ENCODE results near the gene DGCR2. TPM values are rescaled to one million over a fixed set of nuclear protein-coding genes. Genes with fewer than 3 reads are reported as not detected.
"Not testable (repeated sequence)": the region's sequence is repeated elsewhere in the genome, so short reads cannot be mapped to it uniquely, and the experiment has no call there.

Gene DGCR2
- total and polyA plus RNA-seq, 11 donors: 26.0 to 53.3 (median 41.2) TPM

DNA sequence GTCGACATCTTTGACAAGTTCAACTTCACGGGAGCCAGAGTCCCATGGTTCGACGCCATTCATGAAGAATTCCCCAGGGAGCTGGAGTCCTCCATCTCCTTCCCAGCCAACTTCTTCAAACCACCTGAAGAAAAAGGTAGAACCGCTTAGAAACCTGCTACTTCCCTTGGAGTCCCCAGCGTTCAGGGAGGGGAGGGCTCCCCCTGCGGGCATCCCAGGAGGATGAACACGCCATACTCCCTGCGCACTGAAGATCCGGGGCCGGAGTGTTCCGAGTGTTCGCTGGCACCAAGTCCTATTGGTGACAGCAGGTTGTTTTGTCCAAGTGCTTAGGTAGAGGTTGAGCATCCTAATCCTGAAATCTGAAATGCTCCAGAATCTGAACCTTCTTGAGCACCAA is 134.4 kb downstream of the DGCR2 start:
- no peaks in the 10 kb centered on the region for H3K4me1 ChIP-seq
- intact Hi-C loops (cut with DNase I): no loop called here
- WGBS, 4 donors: 20 to 42% (median 28%) methylated on average over 13 of the region's 13 CpGs
- no peaks in the 10 kb centered on the region for H3K36me3 ChIP-seq
- peaks cover 0 to 10% (median 4%) of the 10 kb centered on the region in 9 donors for H3K27me3 ChIP-seq
- DNase-seq: no peak
- TF ChIP-seq, protein P1, sequence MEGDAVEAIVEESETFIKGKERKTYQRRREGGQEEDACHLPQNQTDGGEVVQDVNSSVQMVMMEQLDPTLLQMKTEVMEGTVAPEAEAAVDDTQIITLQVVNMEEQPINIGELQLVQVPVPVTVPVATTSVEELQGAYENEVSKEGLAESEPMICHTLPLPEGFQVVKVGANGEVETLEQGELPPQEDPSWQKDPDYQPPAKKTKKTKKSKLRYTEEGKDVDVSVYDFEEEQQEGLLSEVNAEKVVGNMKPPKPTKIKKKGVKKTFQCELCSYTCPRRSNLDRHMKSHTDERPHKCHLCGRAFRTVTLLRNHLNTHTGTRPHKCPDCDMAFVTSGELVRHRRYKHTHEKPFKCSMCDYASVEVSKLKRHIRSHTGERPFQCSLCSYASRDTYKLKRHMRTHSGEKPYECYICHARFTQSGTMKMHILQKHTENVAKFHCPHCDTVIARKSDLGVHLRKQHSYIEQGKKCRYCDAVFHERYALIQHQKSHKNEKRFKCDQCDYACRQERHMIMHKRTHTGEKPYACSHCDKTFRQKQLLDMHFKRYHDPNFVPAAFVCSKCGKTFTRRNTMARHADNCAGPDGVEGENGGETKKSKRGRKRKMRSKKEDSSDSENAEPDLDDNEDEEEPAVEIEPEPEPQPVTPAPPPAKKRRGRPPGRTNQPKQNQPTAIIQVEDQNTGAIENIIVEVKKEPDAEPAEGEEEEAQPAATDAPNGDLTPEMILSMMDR (IDR thresholded peaks at IDR 0.05): peak in 7 of 12 donors; percentile 16 to 36 (median 26)
- no peak for TF ChIP-seq POLR2A (IDR thresholded peaks at IDR 0.05)
- no peaks in the 10 kb centered on the region for H3K9me3 ChIP-seq
- no peak overlapping the region for H3K4me3 ChIP-seq
- no peak overlapping the region for H3K27ac ChIP-seq
- ATAC-seq: no peak

DNA sequence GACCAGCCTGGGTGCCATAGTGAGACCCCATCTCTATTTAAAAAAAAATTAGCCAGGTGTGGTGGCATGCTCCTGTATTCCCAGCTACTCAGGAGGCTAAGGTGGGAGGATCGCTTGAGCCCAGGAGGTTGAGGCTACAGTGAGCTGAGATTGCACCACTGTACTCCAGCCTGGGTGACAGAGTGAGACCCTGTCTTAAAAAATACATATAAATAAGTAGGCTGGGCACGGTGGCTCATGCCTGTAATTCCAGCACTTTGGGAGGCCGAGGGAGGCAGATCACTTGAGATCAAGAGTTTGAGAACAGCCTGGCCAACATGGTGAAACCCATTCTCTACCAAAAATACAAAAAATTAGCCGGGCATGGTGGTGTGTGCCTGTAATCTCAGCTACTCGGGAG is 135.1 kb downstream of the DGCR2 start:
- H3K27me3 ChIP-seq; DNase-seq; H3K9me3 ChIP-seq; H3K27ac ChIP-seq; H3K4me3 ChIP-seq; H3K36me3 ChIP-seq; H3K4me1 ChIP-seq; ATAC-seq; intact Hi-C loops (cut with DNase I): not testable (repeated sequence)
- WGBS, 4 donors: 69 to 82% (median 78%) methylated on average over 5 of the region's 5 CpGs

Other genes starting within 250 kb of the DGCR2 start
- gene DGCR6, start 216.1 kb downstream of the DGCR2 start, total RNA-seq: 10 to 100 TPM in 4 of 9 donors, 1 to 10 TPM in 5; 6.4 to 47.0 (median 8.2) TPM
- 1 to 10 TPM; 3.5 to 7.7 TPM for gene DGCR6, start 216.1 kb downstream of the DGCR2 start, polyA plus RNA-seq
- gene PRODH, start 186.1 kb downstream of the DGCR2 start, total RNA-seq: 10 to 100 TPM in 2 of 9 donors, 1 to 10 TPM in 7; 3.3 to 25.0 (median 7.5) TPM
- 10 to 100 TPM in 1 of 2 donors, 1 to 10 TPM in 1; 4.2 to 11.0 TPM for gene PRODH, start 186.1 kb downstream of the DGCR2 start, polyA plus RNA-seq
- under 1 TPM in 1 of 9 donors, not detected in 8; 0.12 TPM for gene TSSK2, start 8.9 kb upstream of the DGCR2 start, total RNA-seq
- under 1 TPM; 0.04 to 0.19 TPM for gene TSSK2, start 8.9 kb upstream of the DGCR2 start, polyA plus RNA-seq
- 10 to 100 TPM in 4 of 9 donors, 1 to 10 TPM in 5; 7.8 to 14.4 (median 9.6) TPM for gene ESS2, start 22.2 kb upstream of the DGCR2 start, total RNA-seq
- gene ESS2, start 22.2 kb upstream of the DGCR2 start, polyA plus RNA-seq: 10 to 100 TPM; 11.2 to 14.7 TPM
- gene GSC2, start 27.9 kb upstream of the DGCR2 start, total RNA-seq: not detected
- not detected for gene GSC2, start 27.9 kb upstream of the DGCR2 start, polyA plus RNA-seq
- 10 to 100 TPM; 16.1 to 35.8 (median 24.6) TPM for gene SLC25A1, start 56.3 kb upstream of the DGCR2 start, total RNA-seq
- 10 to 100 TPM; 28.4 to 28.8 TPM for gene SLC25A1, start 56.3 kb upstream of the DGCR2 start, polyA plus RNA-seq
- gene CLTCL1, start 169.3 kb upstream of the DGCR2 start, total RNA-seq: 10 to 100 TPM in 7 of 9 donors, 1 to 10 TPM in 2; 7.6 to 20.9 (median 10.4) TPM
- gene CLTCL1, start 169.3 kb upstream of the DGCR2 start, polyA plus RNA-seq: 1 to 10 TPM; 4.6 to 9.3 TPM

All from heart left ventricle (tissue), 16 donors.